Measurements from ENCODE around the gene ORM1.

Gene ORM1

GRCh38 chr9:114287763-114288192 lies 35.1 kb upstream of the ORM1 start:
- DNase-seq: no peak

- no peak for DNase-seq
Measured at GRCh38 chr9:114288193-114289091, 34.5 kb upstream of the ORM1 start.

DNA sequence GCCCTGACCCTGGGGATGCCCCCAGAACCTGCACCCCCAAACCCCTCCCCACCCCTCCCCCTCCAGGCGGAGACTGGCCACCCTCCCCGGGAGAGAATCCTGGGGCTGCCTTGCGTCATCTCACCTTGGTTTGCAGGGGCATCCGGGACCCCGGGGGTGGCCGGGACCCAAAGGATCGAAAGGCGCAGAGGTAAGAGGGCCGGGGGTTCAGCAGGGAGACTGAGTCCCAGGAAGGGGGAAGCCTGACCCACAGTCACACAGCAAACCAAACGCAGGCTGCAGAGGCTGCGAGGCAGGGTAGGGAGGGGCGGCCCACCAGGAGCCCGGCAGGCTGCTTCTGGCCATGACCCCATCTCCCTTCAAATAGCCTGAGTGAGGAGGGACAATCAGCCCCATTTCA lies 33.8 kb upstream of the ORM1 start:
- no peak for DNase-seq

- DNase-seq: no peak
Measured at GRCh38 chr9:114289571-114290481, 33.1 kb upstream of the ORM1 start.

- no peak for DNase-seq
Measured at GRCh38 chr9:114290561-114290986, 32.3 kb upstream of the ORM1 start.

DNA sequence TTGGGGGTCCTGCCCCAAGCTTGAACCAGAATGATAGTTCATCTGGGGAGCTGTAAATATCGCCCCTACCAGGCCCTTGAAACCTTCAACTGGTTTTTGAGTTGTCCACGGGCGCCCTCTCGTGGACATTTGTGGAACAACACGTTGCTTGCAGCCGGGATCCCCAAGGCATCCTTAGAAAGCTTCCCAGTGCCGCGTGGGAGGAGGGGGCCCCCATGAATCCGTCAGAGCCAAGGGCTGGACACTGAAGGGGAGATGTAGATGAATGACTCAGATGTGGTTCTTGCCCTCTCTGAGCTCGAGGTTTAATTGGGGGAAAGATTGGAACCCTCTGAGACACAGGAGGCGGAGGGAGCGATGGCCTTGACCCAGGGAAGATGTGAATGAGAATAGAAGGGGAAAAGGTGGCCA lies 31.8 kb upstream of the ORM1 start:
- DNase-seq: peak; percentile 71

GRCh38 chr9:114291886-114292590 lies 30.9 kb upstream of the ORM1 start:
- DNase-seq: no peak

DNA sequence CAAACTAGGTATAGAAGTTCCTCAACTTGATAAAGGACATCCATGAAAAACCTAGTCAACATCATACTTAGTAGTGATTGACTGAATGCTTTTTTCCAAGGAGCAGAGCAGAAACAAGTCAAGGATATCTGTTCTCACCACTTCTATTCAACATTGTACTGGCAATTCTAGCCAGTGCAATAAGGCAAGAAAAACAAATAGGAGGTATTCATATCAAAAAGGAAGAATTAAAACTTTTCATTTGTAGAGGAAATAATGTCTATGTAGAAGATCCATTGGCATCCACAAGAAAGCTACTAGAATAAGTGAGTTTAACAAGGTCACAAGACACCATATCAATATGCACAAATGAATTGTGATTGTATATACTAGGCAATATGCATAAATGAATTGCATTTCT lies 28.2 kb upstream of the ORM1 start:
- DNase-seq: no peak

DNA sequence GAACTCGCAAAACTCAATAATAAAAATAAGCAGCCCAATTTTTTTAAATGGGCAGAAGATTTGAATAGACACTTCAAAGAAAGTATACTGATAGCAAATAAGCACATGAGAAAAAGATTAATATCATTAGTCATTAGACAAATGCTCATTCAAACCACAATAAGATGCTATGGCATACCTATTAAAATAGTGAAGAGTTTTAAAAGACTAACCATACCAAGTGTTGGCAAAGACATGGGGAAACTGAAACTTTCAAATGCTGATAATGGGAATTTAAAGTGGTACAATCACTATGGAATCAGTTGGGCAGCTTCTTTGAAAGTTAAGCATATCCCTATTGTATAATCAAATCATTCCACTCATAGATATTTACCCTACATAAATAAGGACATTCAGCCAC lies 26.6 kb upstream of the ORM1 start:
- no peak for DNase-seq

- no peak for DNase-seq
Measured at GRCh38 chr9:114299286-114300152, 23.4 kb upstream of the ORM1 start.

- no peak for DNase-seq
Measured at GRCh38 chr9:114300153-114300845, 22.6 kb upstream of the ORM1 start.

DNA sequence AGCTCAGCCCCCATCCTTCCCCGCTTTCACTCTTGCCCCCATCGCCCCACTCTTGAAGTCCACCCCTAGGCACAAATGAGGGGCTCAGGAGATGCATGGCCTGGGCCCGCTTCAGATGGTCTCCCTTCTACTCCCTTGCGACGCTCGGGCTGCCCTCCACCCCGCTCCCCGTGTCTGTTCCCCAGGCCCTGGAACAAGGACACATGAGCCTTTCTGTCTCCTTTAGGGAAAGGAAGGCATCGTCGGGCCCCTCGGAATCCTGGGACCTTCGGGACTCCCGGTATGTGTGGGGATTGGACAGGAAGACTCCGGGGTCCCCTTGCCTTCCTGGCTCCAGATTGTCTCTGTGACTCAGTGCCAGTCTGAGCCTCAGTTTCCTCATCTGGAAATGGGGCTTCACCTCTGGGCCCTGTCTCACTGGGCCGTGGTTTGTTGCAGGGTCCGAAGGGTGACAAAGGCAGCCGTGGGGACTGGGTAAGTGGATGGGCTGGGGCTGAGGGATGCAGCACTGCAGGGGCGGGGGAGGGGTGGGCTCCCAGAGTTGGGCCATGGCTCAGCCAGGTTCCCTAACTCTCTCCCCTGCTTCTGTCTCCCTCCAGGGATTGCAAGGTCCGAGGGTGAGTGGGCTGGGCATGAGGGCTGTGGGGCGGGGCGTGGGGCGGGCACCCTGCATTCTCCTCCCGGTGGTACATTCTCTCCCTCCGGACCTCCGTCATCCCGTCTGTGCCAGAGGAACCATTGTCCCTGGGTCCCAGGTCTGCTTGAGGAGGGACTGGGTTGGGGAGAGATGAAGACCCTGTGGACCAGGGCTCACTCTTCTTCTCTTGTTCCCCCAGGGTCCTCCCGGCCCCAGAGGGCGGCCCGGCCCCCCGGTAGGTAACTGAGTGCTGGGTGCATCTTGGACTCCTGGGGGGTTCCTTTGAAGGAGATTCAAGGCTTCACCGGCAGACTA lies 21.8 kb upstream of the ORM1 start:
- DNase-seq: no peak

- DNase-seq: no peak
Measured at GRCh38 chr9:114301798-114302565, 20.9 kb upstream of the ORM1 start.

DNA sequence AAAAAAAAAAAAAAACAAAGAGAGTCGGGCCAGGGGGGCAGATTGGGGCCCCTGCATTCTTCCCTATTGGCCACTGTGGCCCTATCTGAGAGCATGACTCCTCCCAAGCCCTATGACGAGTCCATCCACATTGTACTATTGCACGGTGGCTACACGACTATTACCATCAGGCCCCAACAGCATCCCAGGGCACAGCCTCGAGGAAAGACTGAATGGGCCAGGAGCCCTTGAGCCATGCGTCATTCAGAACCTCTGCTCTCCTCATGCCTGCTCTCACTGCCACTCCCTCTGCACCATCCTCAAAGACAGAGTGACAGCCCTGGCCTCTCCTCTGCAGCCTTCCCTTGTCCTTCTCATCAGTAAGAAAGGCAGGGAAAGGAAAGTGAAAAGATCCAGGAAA lies 20.2 kb upstream of the ORM1 start:
- DNase-seq: no peak

DNA sequence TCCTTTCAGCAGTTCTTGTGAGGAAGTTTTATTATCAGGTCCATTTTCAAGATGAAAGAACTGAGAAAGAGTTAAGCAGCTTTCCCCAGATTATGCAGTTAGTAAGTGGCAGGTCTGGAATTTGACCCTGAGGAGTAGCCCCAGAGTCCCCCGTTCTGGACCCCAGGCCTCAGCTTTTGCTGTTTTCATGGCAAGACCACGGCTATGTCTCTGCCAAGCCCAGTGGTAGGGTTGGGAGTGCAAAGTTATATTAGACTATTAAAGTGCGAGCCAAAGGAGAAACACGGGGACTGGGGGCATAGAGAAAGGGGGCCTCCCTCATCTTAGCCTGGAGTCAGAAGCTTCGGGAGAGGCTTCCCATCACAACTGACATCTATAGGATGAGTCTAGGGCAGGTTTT lies 19.3 kb upstream of the ORM1 start:
- no peak for DNase-seq

DNA sequence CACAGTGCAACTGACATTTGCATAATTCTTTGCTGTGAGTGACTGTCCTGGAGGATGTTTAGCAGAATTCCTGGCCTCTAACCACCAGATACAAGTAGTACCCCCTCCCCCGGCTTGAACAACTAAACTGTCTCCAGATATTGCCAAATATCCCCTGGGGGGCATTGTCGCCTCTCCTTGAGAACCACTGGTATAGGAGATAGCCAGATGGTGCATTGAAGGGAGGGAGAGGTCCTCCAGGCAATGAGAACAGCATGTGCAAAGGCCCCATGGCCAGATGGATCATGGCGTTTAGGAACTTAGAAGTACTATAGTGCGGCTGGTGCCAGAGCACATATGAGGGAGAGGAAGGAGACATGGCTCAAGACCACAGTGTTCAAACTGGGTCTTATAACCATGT lies 18.9 kb upstream of the ORM1 start:
- no peak for DNase-seq

DNA sequence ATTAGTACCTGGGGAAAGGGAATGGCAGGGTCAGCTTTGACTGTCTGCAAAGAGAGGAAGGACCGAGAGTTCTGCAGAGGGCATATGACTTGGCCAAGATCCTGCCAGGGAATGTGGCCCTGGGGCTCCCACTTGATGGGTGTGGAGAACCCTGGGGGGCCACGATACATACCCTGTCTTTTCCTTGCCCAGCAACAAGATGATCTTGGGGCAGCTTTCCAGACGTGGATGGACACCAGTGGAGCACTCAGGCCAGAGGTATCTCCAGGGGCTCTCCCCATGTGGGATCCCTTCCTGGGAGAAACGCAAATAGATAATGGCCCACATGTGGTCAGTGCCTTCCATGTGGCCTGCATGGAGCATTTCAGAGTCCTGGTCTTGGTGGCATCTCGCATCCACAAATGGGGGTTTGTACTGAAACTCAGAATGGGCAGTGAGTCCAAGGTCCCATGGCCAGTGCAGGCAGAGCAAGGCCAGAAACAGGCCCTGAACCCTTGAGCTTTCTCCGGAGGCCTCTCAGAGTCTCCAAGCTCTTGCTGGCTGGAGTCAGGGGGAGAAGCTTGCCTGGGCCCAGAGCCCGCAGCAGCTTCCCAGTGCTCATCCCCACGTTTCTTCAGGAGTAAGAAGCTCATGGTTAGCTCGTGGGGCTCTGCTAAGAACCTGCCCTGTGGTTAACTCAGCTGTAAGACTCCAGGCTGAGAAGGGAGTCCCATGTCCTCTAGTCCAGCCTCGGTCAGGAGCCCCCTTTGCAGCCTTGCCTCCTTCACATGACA lies 18.3 kb upstream of the ORM1 start:
- DNase-seq: no peak

GRCh38 chr9:114307899-114308267 lies 15.0 kb upstream of the ORM1 start:
- DNase-seq: no peak
